OCI-LY7 (cell line): ENCODE results near the gene SND1.

Source experiments
- CTCF ChIP-seq: fragments of 200-600 bp; sonication (generic); conservative IDR thresholded peaks from 2 replicates; pipeline ENCODE4 v1.5.1; 2014; ENCODE audit warnings: mild to moderate bottlenecking, antibody characterized with exemption, low read length, moderate library complexity, mixed read lengths
- EZH2phosphoT487 ChIP-seq: fragments of 200-600 bp; sonication (generic); IDR thresholded peaks from 2 replicates; pipeline ENCODE4 v1.6.1; 2018; ENCODE audit warnings: low read depth, borderline replicate concordance, mild to moderate bottlenecking, mixed run types, antibody characterized with exemption, low read length, moderate library complexity, mixed read lengths

- no peak for TF ChIP-seq CTCF
- no peak for TF ChIP-seq EZH2phosphoT487
These were observed 461.8 kb downstream of the SND1 start for GRCh38 chr7:128113839-128114238.
